NCI-H748 treated with DMSO at 0.1 percent for 48 hours (cell line): ENCODE data around the gene TP53INP2.
"Not testable (repeated sequence)": the region's sequence is repeated elsewhere in the genome, so short reads cannot be mapped to it uniquely, and the experiment has no call there.

Experiments
- DNase-seq: peaks from one replicate; lab custom pipeline; 2025; lab: John Stamatoyannopoulos, UW

Gene TP53INP2

GRCh38 chr20:34722560-34722959, 18.4 kb downstream of the TP53INP2 start:
- DNase-seq: not testable (repeated sequence)

DNA sequence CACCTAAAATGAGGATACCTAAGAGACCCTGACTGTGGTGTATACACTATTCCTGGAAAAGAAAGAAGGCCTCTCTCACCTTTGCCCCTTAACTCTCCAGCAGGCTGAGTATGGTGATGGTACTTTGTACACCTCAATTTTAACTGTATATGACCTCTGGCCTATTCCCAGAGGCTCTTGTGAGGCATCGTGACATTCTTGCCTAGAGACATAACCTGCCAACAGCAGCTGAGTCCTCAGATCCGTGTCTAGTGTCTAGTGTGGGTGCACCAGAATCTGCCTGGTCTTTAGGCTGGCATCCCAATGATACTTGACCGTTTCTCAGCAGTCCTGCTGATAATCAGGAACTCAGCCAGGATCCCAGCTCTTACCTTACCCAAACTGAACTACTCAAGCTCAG, 20.0 kb downstream of the TP53INP2 start:
- no peak for DNase-seq

- DNase-seq: no peak
These were observed 25.3 kb downstream of the TP53INP2 start for GRCh38 chr20:34729416-34729815.

DNA sequence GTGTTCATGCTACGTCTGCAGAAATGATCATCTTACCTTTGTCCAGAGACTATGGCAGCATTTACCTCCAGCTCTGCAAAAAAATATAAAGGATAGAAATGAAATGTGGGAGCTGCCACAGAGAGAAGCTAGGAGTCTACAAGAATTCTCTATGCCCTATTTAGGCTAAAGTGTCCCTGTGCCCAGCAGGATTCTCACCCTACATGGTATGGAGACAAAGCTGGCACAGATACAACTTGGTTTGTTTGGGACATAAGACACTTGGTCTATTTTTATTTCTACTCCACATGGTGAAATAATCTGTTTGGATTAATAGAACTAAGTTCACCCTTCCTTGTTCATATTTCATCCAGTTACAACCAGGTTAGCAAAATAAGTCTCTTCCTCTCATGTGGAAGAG, 28.4 kb downstream of the TP53INP2 start:
- no peak for DNase-seq

DNA sequence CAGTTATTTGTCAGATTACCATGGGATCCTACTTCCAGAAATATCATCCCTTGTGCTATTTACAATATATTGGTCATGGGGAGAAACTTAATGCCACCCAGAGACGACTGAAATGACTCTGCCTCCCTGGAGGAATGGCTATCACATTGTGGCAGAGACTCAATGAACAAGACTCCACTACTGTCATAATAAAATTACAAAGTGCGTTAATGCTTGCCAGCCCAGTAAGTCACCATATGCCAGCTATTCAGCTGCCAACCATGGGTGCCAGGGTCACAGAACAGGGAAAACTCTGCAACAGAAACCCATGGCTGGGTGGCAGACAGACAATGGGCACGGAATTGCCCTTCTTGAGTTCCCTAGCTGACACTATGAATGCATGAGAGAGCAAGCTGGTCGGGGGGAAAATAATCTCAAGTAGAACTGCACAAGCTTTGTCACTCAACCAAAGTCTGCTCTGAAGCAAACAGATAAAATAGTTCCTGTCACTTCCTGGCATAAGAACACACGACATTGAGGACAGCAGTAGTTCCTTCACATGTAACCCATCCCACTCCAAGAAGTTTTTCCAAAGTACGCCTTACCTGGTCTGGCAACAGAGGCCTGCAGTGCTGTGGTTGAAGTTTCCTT, 32.1 kb downstream of the TP53INP2 start:
- DNase-seq: no peak

DNA sequence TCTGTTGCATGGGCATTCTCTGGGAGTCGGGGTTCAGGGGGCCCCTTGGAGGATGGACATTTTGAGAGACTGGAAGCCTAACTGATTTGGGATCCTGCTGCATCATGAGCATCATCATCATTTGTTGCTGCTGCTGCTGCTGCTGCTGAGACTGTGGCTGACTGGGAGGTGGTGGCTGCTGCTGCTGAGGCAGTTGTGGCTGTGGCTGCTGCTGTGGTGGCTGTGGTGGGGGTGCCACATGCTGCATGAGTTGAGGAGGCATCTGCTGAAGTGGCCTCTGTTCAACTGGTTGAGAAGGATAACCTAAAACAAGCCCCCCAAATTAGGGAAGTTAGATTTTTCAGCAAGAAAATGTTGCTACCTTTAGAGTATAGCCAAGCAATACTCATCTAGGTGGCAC, 38.9 kb downstream of the TP53INP2 start:
- DNase-seq: no peak

GRCh38 chr20:34744340-34744739, 40.2 kb downstream of the TP53INP2 start:
- DNase-seq: no peak

DNA sequence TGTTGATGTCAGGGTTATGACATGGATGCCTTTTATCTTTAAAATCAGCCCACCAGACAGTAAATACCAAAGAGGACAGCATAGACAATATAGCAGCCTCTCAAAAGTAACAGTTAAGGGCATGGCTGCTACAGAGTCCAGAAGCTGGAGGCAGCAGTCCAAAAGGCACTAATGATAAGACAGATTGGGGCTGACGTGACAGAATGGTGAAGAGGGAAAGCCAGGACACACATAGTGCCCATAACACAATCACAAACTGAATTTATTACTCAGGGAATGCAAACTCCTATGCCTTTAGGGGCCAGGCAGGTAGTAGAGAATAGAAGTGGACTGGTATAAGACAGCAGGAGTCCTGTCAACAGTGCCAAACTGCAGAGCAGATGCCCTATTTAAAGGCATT, 40.7 kb downstream of the TP53INP2 start:
- no peak for DNase-seq

GRCh38 chr20:34746674-34747073, 42.5 kb downstream of the TP53INP2 start:
- DNase-seq: no peak

DNA sequence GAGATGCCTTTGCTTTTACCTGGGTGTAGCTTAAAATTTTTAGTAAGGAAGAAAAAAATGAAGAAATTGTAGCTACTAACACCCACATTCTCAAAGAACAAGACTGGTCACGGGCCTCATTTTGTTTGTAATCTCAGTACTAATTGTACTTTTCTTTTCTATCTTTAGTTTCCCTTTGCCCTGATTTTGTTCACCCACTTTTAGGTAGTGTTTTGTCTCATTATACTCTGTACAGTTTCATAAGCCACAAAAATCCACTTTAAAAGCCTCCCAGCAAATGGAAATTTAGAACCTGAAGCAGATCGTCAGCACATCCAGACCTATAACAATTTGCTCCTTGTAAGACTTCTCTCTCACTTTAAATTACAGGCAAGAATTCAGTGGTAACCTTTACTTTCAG, 43.3 kb downstream of the TP53INP2 start:
- DNase-seq: no peak

- no peak for DNase-seq
These were observed 44.6 kb downstream of the TP53INP2 start for GRCh38 chr20:34748709-34749108.

GRCh38 chr20:34750484-34750883, 46.3 kb downstream of the TP53INP2 start:
- no peak for DNase-seq

DNA sequence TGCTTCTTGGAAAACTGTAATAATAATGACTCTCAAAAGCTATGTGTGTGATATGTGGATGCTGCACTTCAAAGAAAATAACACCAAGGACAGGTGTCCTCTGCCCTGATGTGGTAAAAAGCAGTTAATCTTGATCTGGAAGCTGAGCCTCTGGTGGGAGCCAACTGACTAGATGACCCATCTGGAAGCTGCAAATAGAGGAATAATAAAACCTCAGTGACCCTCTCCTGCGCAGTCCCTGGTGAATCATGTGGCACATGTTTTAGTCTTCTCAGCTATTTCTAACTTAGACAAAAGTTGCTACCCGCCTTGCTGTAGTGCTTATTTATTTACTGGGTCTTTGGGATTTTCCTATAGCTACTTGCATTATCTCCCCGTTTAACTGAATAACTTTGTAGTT, 47.3 kb downstream of the TP53INP2 start:
- DNase-seq: no peak

DNA sequence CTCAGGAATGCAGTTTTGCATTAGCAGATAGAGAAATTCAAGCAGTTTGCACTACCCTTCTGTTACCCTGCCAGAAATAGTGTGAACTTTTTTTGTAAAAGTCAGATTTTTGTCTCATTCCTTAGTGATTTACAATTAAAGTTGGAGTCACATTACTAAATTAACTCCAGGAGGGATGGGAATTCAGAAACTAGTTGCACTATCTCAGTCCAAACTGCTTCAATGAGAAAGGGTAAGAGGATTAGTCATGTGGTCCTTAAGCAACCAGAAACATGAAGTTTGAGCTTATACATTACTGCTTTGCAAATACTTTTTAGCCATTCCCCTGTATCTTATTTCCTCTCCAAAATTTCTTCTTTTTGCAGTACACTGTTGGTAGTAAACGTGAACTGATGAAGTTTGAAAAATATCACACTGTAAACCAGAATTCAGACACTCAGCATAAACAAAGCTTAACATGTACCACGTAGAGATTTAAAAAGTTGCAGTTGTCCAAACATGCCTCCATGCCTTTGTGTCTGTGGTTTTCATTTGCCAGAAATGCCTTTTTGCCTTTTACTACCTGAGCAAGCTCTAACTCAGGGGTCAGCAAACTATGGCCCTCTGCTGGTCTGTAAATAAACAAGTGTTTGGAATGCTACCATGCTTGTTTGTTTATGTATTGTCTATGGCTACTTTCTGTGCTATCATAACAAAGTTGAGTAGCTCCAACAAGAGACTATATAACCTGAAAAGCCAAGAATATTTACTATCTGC, 49.7 kb downstream of the TP53INP2 start:
- DNase-seq: no peak

DNA sequence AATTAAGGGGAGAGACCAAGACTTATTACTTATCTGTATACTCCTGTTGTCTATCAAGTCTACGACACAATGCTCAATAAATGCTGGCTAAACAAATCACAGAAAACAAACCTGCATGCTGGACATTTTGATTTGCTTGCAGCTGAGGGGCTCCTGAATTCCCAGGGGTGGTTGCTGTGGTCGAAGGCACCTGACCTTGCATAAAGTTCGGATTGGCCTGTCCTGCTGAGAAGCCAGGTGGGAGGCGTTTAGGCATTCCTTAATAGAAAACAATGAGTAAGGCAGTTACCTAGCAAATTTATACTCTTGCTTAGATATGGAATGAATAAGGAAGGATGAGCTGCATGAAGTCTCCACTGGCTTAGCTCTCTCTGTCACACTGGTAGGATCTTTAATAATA, 50.5 kb downstream of the TP53INP2 start:
- no peak for DNase-seq

- DNase-seq: no peak
These were observed 51.2 kb downstream of the TP53INP2 start for GRCh38 chr20:34755367-34755766.

GRCh38 chr20:34762031-34762555, 57.9 kb downstream of the TP53INP2 start:
- DNase-seq: no peak
